Measurements from ENCODE around the gene NOTCH4. TPM values are rescaled to one million over a fixed set of nuclear protein-coding genes. Genes with fewer than 3 reads are reported as not detected.
"Not testable (repeated sequence)": the region's sequence is repeated elsewhere in the genome, so short reads cannot be mapped to it uniquely, and the experiment has no call there.

Gene NOTCH4
- total and polyA plus RNA-seq, 2 of the 4 experiments (the other 2 are of a cell fraction), result 0.96 to 1.3 TPM

DNA sequence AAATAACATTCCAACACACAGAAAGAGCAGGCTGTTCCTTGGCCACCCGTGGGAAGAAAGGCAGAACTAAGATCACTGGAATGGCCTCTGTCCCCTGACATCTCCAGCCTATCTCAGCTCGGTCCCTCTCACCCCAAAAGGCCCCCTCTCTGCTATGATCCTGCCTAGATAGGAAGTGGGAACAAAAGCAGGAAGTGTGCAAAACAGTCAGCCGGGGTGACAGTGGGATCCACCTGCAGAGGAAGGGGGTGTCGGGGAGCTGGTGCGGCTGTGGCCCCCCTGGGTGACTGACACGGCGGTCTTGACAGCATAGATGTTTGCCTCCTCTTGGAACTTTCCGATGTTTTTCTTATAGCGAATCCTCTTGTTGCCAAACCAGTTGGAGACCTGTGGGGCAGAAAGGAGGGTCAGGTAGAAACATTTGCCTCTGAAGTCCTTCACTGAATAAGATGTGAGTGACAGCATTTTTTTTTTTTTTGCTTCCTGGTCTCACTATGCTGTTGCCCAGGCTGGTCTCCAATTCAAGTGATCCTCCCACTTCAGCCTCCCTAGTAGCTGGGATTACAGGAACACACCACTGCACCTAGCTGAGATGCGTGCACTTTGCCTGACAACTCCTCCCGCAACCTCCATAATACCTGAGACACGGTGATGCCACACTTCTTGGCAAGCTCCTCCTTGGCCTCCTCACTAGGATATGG, 36.7 kb downstream of the NOTCH4 start (continued):
- no peak for TF ChIP-seq CTCF (conservative IDR thresholded peaks at IDR 0.05; ENCODE audit: low read depth, low read length)

- H2BK120ac ChIP-seq (ENCODE audit: low read depth, low read length); H2BK20ac ChIP-seq (ENCODE audit: low read depth, low read length); H3K9me3 ChIP-seq (ENCODE audit: control insufficient read depth, insufficient read depth, low read length); ATAC-seq (ENCODE audit: low read depth); H2BK15ac ChIP-seq (ENCODE audit: low read depth, low read length); H4K5ac ChIP-seq (ENCODE audit: low read depth, low read length); H3K4ac ChIP-seq (ENCODE audit: low read depth, low read length); H3K18ac ChIP-seq (ENCODE audit: low read depth, low read length); H3K4me1 ChIP-seq (ENCODE audit: control insufficient read depth, insufficient read depth, low read length); H3K9me1 ChIP-seq (ENCODE audit: insufficient read depth, low read length); H4K91ac ChIP-seq (ENCODE audit: insufficient read depth, low read depth, low read length); H2AFZ ChIP-seq (replicated peaks; ENCODE audit: low read length, poor library complexity); dilution Hi-C loops (cut with HindIII; ENCODE audit: low sequenced_read_pairs, unreplicated experiment); H3K4me2 ChIP-seq (ENCODE audit: low read depth, low read length); CTCF ChIA-PET; H3K27me3 ChIP-seq (ENCODE audit: control insufficient read depth, insufficient read depth, low read length); H2AK5ac ChIP-seq (ENCODE audit: low read depth, low read length); H3K56ac ChIP-seq (ENCODE audit: extremely low read depth, insufficient read depth, low read length); H3K4me3 ChIP-seq (ENCODE audit: insufficient read depth, low read depth, low read length); H3K9ac ChIP-seq (ENCODE audit: low read depth, low read length); H2BK5ac ChIP-seq (ENCODE audit: low read depth, low read length, poor library complexity, severe bottlenecking); H3K14ac ChIP-seq (replicated peaks; ENCODE audit: low read depth, low read length); H2AK9ac ChIP-seq (replicated peaks; ENCODE audit: low read depth, low read length, poor library complexity); H4K8ac ChIP-seq (ENCODE audit: low read depth in 2 of 2, low read length in 2 of 2); H3K23ac ChIP-seq (ENCODE audit: low read depth, low read length); H4K20me1 ChIP-seq (ENCODE audit: insufficient read depth, low read length); DNase-seq: not testable (repeated sequence)
- TSS peak; percentile 57 for BruUV-seq (replicated peaks)
- WGBS, 2 experiments (ENCODE audit: extremely low coverage in 2 of 2, insufficient read length in 1 of 2), result 71% methylated on average over 4 of the region's 10 CpGs; no CpG with 5 or more reads in 1 of the 2 experiments
- H3K27ac ChIP-seq (ENCODE audit: insufficient read depth, low read length), result peak overlapping the region; percentile 49; the same call in 1 of the 2 replicates
- in situ Hi-C loops (cut with MboI; ENCODE audit: low sequenced_read_pairs), result loop anchor here (25.0 kb wide), 1 partner anchor 776 kb away; the partner anchor contains the start of genes BRD2 and HLA-DMA
- POLR2A ChIA-PET (ENCODE audit: unreplicated experiment), result interaction anchor here (1.0 kb wide), 1 partner anchor 9 kb away, joined by 7 read pairs; no protein-coding TSS in a partner anchor
- H3K79me1 ChIP-seq (ENCODE audit: low read depth in 1 of 2, low read length in 2 of 2), result peaks cover 15 to 53% of the 10 kb centered on the region in 2 experiments
- H3K36me3 ChIP-seq (ENCODE audit: control insufficient read depth, insufficient read depth, low read length), result peaks cover 34% of the 10 kb centered on the region
- intact Hi-C loops (cut with micrococcal nuclease), result loop anchor here (5.0 kb wide), 1 partner anchor 786 kb away; no protein-coding TSS in a partner anchor
These were observed 37.6 kb downstream of the NOTCH4 start for GRCh38 chr6:32186151-32186840.
